NCI-H128 (cell line): Measurements from ENCODE around the gene SH3TC1.

Experiments
- DNase-seq: peaks from one replicate; lab custom pipeline; 2025; ENCODE audit not compliant: unreplicated experiment; lab: John Stamatoyannopoulos, UW

The SH3TC1 gene

GRCh38 chr4:8213121-8213520, 14.0 kb downstream of the SH3TC1 start:
- no peak for DNase-seq

- DNase-seq = no peak
Observed at GRCh38 chr4:8214136-8214535, 15.0 kb downstream of the SH3TC1 start.

GRCh38 chr4:8215001-8215427, 15.9 kb downstream of the SH3TC1 start:
- DNase-seq = peak; percentile 9

- no peak for DNase-seq
Observed at GRCh38 chr4:8215641-8216442, 16.8 kb downstream of the SH3TC1 start.

GRCh38 chr4:8216443-8217245, 17.6 kb downstream of the SH3TC1 start:
- no peak for DNase-seq

- DNase-seq = no peak
Observed at GRCh38 chr4:8217246-8217511, 18.1 kb downstream of the SH3TC1 start.

- no peak for DNase-seq
Observed at GRCh38 chr4:8217871-8218270, 18.8 kb downstream of the SH3TC1 start.

- DNase-seq = peak; percentile 22
Observed at GRCh38 chr4:8218371-8219031, 19.4 kb downstream of the SH3TC1 start.

GRCh38 chr4:8219236-8219635, 20.1 kb downstream of the SH3TC1 start:
- no peak for DNase-seq

- no peak for DNase-seq
Observed at GRCh38 chr4:8220661-8221450, 21.8 kb downstream of the SH3TC1 start.

GRCh38 chr4:8221476-8221875, 22.4 kb downstream of the SH3TC1 start:
- no peak for DNase-seq

GRCh38 chr4:8221985-8222384, 22.9 kb downstream of the SH3TC1 start:
- DNase-seq = no peak

GRCh38 chr4:8222609-8223388, 23.7 kb downstream of the SH3TC1 start:
- no peak for DNase-seq

- DNase-seq = no peak
Observed at GRCh38 chr4:8224267-8224974, 25.3 kb downstream of the SH3TC1 start.

- DNase-seq = no peak
Observed at GRCh38 chr4:8224975-8225625, 26.0 kb downstream of the SH3TC1 start.

GRCh38 chr4:8225706-8226443, 26.8 kb downstream of the SH3TC1 start:
- DNase-seq = no peak

GRCh38 chr4:8227201-8227770, 28.2 kb downstream of the SH3TC1 start:
- no peak for DNase-seq

GRCh38 chr4:8227771-8228318, 28.8 kb downstream of the SH3TC1 start:
- no peak for DNase-seq
